HG03064 (cell line): ENCODE data around the gene C1orf174.
A peak's percentile ranks its signal among the peaks of the same experiment; 100 is the strongest.

ENCODE experiments used
- ATAC-seq: cut with Tn5 transposase; IDR thresholded peaks from one replicate; pipeline ENCODE4 v1.9.1; 2021; ENCODE audit warnings: low read depth; ENCODE audit not compliant: unreplicated experiment

Gene C1orf174

GRCh38 chr1:3900150-3900968 lies at the start of gene C1orf174:
Gene C1orf174, minus strand, starts transcription at chr1:3900272. Its CDS starts 86 bp downstream, at chr1:3900186.
- ATAC-seq: peak; percentile 65

GRCh38 chr1:3948344-3948743 lies 48.3 kb upstream of the C1orf174 start:
- ATAC-seq: no peak

GRCh38 chr1:3945916-3946840 lies 46.1 kb upstream of the C1orf174 start:
- ATAC-seq: no peak

DNA sequence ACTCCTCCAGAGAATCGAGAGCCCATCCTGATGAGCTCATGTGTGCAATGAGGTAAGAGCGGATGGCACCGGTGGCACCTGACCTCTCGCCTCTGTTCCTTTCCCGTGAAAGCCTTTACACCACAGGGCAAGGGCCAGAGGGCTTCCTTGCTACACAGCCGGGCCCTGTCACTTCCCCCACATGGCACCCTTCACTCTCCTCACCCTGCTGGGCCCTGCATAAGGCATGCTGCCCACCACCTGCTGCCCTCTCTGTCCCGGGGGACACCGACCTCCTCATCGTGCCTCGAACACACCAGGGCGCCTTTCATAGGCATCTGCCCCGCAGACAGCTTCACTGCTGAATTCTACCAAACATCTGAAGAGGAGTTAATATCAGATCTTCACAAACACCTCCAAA lies 45.1 kb upstream of the C1orf174 start:
- ATAC-seq: no peak

GRCh38 chr1:3944578-3945125 lies 44.6 kb upstream of the C1orf174 start:
- no peak for ATAC-seq

DNA sequence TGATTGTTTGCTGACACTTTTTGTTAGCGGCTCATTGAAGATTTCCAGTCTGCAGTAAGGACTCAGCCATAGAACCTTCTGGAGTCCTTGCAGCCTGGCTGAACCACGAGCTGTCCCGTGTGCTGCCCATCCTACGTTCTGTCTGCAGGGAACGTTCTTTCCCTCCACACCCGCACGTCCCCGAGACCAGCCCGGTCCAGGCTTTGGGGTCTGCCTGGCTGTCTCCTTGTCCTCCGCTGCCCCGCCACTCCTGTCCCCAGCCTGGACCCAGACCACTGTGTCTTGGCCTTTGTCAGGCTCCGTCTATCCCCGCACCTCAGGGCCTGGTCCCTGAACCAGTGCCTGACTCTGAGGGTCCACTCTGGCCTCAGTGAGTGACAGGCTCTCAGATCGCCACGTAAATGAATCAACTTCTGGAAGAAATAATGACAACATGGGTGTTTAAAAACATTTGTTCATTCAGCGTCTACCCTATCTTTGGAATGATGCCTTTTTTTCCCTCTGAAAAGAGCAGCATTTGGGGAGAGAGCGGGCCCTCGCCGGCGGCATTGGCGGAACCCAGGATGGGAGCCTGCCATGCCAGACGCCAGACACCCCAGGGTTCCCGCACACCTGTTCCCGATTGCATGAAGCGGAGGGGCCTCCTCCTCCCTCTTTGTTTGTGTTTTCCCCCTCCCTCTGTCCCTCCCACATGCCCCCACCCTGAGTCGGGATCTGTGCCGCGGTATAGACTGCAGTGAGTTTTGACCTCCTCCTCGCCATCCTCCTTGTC lies 43.9 kb upstream of the C1orf174 start:
- ATAC-seq: no peak

GRCh38 chr1:3943123-3943431 lies 43.0 kb upstream of the C1orf174 start:
- no peak for ATAC-seq

- no peak for ATAC-seq
Observed at GRCh38 chr1:3942416-3943122, 42.5 kb upstream of the C1orf174 start.

GRCh38 chr1:3940754-3941345 lies 40.8 kb upstream of the C1orf174 start:
- ATAC-seq: no peak

- no peak for ATAC-seq
Observed at GRCh38 chr1:3940081-3940753, 40.1 kb upstream of the C1orf174 start.

DNA sequence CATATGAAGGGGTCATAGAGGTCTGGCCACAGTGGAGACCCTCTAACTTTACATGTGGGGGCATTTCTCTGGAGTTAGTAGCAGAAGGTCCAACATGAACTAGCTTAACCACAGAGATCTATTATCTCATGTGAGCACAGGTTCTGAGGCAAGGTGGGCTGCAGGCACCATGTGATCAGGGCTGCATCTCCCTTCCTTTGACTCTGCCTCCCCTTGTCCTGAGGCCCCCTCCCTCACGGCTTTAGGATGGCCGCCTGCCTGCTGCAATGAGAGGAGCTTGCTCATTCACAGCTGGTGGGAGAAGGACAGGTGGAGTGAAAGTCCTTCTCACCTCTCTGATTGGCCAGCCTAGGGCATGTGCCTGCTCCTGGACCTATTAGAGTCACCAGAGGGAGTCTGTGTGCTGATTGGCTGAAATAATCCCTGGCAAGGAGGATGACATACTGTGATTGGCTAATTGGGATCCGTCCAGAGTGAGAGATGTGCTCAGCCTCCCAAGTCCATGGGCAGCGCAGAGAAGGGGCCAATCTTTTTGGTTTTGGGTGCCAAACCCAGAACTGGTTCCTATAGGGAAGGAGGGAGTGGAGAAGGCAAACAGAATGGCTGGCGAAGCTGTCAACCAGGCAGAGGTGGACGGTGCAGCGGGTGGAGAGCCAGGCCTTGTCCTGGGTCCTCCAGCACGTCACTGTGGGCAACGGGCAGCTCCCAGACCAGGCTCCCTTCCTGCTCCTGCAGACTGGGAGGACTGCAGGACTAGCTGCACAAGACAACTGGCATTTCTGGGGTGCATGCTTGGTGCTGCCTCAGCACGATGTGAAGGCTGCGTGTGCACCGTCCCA lies 39.4 kb upstream of the C1orf174 start:
- no peak for ATAC-seq

GRCh38 chr1:3932156-3932919 lies 32.3 kb upstream of the C1orf174 start:
- ATAC-seq: no peak

- no peak for ATAC-seq
Observed at GRCh38 chr1:3931007-3931912, 31.2 kb upstream of the C1orf174 start.

- no peak for ATAC-seq
Observed at GRCh38 chr1:3930301-3931006, 30.4 kb upstream of the C1orf174 start.

DNA sequence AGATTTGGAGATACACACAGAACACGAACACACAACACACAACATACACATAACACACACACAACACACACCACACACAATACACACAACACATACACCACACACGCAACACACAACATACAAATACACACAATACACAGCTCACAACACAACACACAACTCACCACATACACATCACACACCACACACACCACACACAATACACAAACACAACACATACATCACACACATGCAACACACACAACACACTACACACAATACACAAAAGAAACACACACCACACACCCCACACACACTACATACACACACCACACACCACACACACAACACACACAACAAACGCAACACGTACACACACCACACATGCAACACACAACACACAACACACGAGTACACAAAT lies 29.1 kb upstream of the C1orf174 start:
- no peak for ATAC-seq

DNA sequence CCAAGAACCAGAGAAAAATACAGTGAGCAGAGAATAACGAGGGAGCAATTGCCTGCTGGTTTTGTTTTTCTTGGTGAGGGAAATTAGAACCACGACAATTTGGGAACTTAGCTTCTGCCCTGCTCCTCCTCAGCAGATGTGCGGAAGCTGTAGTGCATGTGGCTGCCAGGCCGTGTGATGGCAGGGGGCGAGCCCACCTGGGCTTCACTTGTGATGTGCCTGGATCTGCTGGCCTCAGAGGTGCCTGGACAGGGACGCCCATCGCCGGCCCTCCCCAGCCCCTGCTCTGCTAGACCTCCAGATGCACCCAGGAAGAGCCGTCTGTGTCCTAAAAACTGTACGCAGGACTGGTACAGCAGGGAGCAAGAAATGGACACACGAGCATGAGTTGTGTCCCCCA lies 28.5 kb upstream of the C1orf174 start:
- no peak for ATAC-seq
